ENCODE results near the gene MSL3B.

MSL3B gene

DNA sequence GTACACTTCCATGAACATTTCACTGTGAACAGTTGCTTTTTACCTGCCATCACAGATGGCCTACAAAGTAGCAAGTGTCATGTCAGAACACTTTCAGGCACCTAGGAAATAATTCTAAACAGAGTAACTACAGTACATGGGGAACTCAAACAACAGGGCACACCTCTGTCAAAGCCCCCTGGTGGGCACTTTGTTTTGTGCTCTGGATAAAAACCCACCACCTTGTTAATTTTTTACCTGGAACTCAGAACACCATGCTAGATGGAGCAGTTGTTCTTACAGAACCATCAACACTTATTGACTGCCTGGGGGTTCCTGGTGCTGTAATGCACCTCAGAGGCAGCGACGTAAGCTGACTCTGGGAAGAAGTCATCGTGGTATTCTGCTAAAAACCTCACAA, 2.3 kb downstream of the MSL3B start:
- no peak for DNase-seq
- no peaks in the 10 kb centered on the region for H3K9me3 ChIP-seq (ENCODE audit: control insufficient read depth, low read length, poor library complexity, severe bottlenecking)
- Mint-ChIP-seq H3K4me3 (no peak overlapping the region), H3K4me1 (peaks cover 6% of the 10 kb centered on the region), H3K27ac (no peak overlapping the region), H3K36me3 (ENCODE audit: low read depth) (peaks cover 5% of the 10 kb centered on the region), H3K27me3 (no peaks in the 10 kb centered on the region)
- no peak for ATAC-seq

DNA sequence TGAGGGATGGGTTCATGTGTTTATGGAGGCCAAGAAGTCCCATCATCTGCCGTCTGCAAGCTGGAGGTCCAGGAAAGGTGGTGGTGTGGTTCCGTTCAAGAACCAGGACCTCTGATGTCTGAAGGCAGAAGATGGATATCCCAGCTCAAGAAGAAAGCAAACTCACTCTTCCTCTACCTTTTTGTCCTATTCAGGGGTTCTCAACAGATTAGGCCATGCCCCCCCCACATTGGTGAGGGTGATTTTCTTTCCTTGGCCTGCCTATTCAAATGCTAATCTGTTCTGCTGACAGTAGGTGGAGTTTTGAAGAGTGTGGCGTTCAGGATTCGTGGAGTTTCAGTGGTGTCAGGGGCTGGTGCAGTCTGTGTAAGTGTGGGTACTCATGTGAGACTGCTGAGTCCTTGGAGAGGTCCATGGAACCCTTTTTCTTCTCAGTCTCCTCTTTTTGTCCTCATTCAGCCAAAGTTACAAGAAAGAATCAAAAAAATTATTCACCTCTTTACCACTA, 5.9 kb downstream of the MSL3B start:
- H3K27me3 Mint-ChIP-seq: no peaks in the 10 kb centered on the region
- no peak for ATAC-seq
- no peaks in the 10 kb centered on the region for H3K9me3 ChIP-seq (ENCODE audit: control insufficient read depth, low read length, poor library complexity, severe bottlenecking)
- peaks cover 3% of the 10 kb centered on the region for H3K4me1 Mint-ChIP-seq
- DNase-seq: no peak
- no peak overlapping the region for H3K27ac Mint-ChIP-seq
- no peak overlapping the region for H3K4me3 Mint-ChIP-seq
- H3K36me3 Mint-ChIP-seq (ENCODE audit: low read depth): peaks cover 2% of the 10 kb centered on the region

DNA sequence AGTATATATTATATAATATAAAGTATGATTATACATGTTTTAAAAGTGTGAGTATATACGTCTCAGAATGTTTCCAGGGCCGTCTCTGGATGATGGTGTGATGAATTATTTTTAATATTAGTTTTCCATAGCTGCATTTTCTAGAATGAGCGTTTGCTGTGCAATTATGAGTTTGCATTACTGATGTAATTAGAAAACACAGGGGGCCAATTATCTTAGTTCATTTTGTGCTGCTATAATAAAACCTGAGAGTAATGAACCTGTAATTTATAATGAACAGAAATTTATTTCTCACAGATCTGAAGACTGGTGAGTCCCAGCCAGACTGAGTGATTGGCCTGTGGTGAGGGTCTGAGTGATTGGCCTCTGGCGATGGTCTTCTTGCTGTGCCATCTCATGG, 9.9 kb downstream of the MSL3B start:
- Mint-ChIP-seq H3K4me1 (peaks cover 17% of the 10 kb centered on the region), H3K27ac (no peak overlapping the region), H3K36me3 (ENCODE audit: low read depth) (peaks cover 4% of the 10 kb centered on the region), H3K4me3 (no peak overlapping the region), H3K27me3 (peaks cover 8% of the 10 kb centered on the region)
- DNase-seq (no peak), ATAC-seq (no peak)
- no peaks in the 10 kb centered on the region for H3K9me3 ChIP-seq (ENCODE audit: control insufficient read depth, low read length, poor library complexity, severe bottlenecking)

DNA sequence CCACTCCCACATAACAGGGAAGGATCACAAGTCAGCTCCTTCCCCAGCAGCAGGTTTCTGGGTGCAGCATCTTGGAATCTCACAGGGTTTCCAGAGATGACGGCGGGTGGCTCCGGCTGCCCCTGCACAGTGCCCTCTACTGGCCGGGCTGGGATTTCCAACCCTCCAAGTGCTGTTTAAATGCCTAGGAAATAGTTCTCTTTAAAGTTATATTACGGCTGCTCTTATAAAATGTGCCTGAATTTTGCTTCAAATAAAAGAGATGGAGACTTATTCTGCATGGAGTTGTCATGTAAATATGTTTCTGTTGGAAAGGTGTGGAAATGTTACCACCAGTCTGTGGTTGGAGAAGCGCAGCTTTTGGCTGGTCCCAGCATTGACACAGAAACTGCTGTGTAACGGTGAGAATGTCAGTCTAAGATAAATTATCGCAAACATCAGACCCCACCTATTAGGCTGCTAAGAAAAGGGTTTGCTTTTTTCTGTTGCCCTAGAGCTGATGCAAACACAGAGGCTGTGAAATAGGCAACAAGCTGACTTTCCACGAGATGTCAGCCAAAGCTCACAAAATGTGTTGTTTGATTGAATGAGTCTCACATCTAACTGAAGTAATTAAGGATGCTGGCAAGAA, 10.6 kb downstream of the MSL3B start:
- H3K27me3 Mint-ChIP-seq: peaks cover 15% of the 10 kb centered on the region
- ATAC-seq (peak; percentile 24), DNase-seq (peak; percentile 27 to 51 (median 33))
- no peak overlapping the region for H3K4me3 Mint-ChIP-seq
- no peak overlapping the region for H3K27ac Mint-ChIP-seq
- peaks cover 4% of the 10 kb centered on the region for H3K36me3 Mint-ChIP-seq (ENCODE audit: low read depth)
- peaks cover 17% of the 10 kb centered on the region for H3K4me1 Mint-ChIP-seq
- no peaks in the 10 kb centered on the region for H3K9me3 ChIP-seq (ENCODE audit: control insufficient read depth, low read length, poor library complexity, severe bottlenecking)

DNA sequence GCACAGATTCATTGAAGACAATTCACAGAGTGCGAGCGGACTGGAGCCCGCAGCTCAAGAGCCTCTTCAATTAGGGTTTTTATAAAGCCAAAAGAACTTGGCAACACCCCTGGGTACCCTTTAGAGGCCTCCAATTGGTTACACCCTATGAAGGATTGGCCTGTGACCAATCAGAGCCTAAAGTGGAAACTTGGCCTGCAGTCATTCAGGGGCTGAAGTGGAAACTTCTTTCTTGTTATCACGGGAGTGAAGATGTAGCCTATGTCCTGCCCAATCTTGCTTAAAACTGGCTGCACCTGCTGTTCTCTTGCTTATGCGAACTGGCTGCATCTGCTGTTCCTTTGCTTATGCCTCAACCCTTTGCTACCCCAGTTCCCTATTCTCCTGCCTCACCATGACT, 12.0 kb downstream of the MSL3B start:
- ATAC-seq (no peak), DNase-seq (no peak)
- H3K4me1 Mint-ChIP-seq: peaks cover 20% of the 10 kb centered on the region
- no peak overlapping the region for H3K27ac Mint-ChIP-seq
- H3K36me3 Mint-ChIP-seq (ENCODE audit: low read depth): peaks cover 6% of the 10 kb centered on the region
- H3K4me3 Mint-ChIP-seq: no peak overlapping the region
- H3K9me3 ChIP-seq (ENCODE audit: control insufficient read depth, low read length, poor library complexity, severe bottlenecking): no peaks in the 10 kb centered on the region
- H3K27me3 Mint-ChIP-seq: peaks cover 23% of the 10 kb centered on the region

DNA sequence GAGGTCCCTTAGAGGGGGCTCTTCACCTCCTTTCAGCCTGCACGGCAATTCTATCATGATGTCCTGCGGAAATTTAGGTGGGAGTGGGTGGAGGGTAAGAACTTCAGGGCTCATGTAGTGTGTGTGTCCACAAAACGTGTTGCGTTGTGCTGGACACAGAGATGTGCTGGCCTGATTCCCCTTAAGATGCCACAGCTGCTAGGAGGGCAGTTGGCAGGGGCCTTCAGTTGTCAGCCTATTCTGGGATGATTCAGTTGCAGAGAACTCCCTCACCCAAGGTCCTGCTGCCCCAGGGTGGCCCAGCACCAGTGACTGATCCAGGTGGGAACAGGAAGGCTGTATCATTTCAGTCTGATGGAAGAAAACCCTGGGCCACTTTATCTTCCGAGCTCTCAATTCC, 12.8 kb downstream of the MSL3B start:
- Mint-ChIP-seq H3K27ac (no peak overlapping the region), H3K4me1 (peaks cover 20% of the 10 kb centered on the region), H3K27me3 (peaks cover 23% of the 10 kb centered on the region), H3K4me3 (peak overlapping the region; percentile 100), H3K36me3 (ENCODE audit: low read depth) (peaks cover 6% of the 10 kb centered on the region)
- H3K9me3 ChIP-seq (ENCODE audit: control insufficient read depth, low read length, poor library complexity, severe bottlenecking): no peaks in the 10 kb centered on the region
- no peak for DNase-seq
- no peak for ATAC-seq

DNA sequence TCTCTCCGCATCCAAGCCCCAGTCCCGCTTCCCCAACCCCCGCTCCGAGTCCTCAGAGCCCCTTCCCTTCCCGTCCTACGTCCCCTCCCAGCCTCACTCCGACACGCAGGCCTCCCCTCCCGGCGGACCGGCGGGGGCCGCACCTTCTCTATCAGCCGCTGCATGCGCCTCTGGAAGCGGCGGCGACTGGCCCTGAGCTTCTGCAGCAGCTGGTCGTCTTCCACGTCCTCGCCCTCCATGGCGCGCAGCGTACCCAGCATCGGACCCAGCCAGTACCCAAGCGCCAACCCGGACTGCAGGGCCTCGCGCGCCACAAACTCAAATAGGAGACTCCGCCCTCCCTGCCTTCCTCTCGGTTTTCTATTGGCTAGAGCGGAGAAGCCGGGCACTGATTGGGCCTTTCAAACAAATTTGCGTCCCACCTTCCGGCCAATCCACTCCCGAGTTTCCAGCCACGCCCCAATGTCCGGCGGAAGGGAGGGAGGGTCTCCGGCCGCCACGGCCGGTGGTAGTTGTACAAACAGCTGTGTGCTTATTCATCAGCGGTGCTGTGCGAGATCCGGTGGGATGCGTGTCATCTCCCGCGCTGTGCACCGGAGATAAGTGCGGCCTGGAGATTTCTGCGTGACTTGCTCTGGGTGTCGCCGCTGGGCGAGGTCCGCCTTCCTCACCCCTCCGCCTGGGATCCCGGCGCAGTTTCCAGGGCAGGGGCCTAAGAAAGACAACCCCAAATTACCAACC, 13.8 kb downstream of the MSL3B start, which contains the start of gene HJURP:
Gene HJURP, minus strand, starts transcription at position 295 of the 741 bp plus-strand sequence. Its CDS starts 35 bp downstream, at position 260.
- peak; percentile 97 for ATAC-seq
- Mint-ChIP-seq H3K27me3 (peaks cover 23% of the 10 kb centered on the region), H3K36me3 (ENCODE audit: low read depth) (peaks cover 5% of the 10 kb centered on the region), H3K4me3 (peak within 1 kb of the TSS; percentile 100), H3K4me1 (peaks cover 20% of the 10 kb centered on the region), H3K27ac (peak within 1 kb of the TSS; percentile 89)
- no peaks in the 10 kb centered on the region for H3K9me3 ChIP-seq (ENCODE audit: control insufficient read depth, low read length, poor library complexity, severe bottlenecking)
- peak; percentile 74 to 83 (median 78) for DNase-seq

DNA sequence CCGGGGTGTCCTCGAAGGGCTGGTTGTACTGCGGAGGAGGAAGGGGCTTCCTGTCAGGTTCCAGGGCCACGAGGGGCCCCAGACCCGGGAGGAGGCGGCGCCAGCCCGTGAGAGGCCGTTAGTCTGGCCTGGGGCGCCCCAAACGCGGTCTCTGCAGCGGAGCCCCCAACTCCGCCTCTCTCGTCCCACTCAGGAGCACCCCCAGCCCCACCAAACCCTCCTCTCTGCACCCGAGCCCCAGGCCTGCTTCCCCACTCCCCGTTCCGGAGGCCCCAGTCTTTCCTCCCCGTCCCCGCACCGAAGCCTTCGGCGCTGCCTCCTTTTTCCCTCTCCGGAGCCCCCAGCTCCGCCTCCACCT, 14.3 kb downstream of the MSL3B start:
- H3K4me3 Mint-ChIP-seq: peak overlapping the region; percentile 100
- peaks cover 20% of the 10 kb centered on the region for H3K4me1 Mint-ChIP-seq
- peak; percentile 1 for ATAC-seq
- H3K27ac Mint-ChIP-seq: peak overlapping the region; percentile 89
- no peak for DNase-seq
- H3K36me3 Mint-ChIP-seq (ENCODE audit: low read depth): peaks cover 5% of the 10 kb centered on the region
- no peaks in the 10 kb centered on the region for H3K9me3 ChIP-seq (ENCODE audit: control insufficient read depth, low read length, poor library complexity, severe bottlenecking)
- H3K27me3 Mint-ChIP-seq: peaks cover 23% of the 10 kb centered on the region

DNA sequence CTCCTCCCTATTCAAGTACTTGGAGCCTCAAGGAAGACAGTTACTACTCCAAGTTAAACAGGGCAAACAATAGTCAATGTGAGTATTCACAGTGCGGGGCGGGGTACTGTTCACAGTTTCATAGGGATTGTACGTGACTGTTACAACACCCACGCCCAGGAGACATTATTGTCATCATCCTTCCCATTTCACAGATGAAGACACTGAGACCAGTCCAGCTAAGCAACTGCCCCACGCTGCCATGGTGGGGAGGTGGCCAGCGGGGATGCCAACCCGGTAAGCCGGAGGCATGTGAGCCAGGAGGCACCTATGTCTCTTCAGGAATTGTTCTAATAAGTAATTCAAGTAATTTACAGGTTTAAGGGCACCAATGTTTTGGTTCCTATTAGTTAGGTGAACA, 14.8 kb downstream of the MSL3B start:
- DNase-seq (no peak), ATAC-seq (no peak)
- Mint-ChIP-seq H3K36me3 (ENCODE audit: low read depth) (peaks cover 8% of the 10 kb centered on the region), H3K27ac (no peak overlapping the region), H3K4me1 (peaks cover 22% of the 10 kb centered on the region), H3K27me3 (peaks cover 23% of the 10 kb centered on the region), H3K4me3 (peak overlapping the region; percentile 100)
- H3K9me3 ChIP-seq (ENCODE audit: control insufficient read depth, low read length, poor library complexity, severe bottlenecking): no peaks in the 10 kb centered on the region

DNA sequence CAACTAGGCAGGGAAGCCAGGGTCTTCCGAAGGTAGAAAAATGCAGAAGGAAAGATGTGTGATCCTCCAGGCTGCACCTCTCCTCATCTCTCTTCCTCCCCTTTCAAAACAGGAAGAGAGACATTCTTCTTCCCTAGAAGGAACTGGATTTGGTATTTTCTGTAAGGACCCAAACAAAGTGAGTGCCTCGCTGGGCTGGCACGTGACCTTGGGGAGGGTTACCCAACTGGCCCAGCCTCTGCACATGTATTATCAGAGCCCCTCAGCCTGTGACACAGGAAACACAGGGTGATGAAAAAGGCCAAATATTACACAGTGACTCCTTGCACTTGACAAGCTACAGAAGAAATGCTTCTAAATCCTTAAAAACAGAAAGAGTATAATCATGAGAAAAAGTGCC, 16.1 kb downstream of the MSL3B start:
- ATAC-seq (no peak), DNase-seq (no peak)
- Mint-ChIP-seq H3K4me1 (peaks cover 17% of the 10 kb centered on the region), H3K36me3 (ENCODE audit: low read depth) (peaks cover 9% of the 10 kb centered on the region), H3K4me3 (no peak overlapping the region), H3K27me3 (peaks cover 23% of the 10 kb centered on the region), H3K27ac (no peak overlapping the region)
- no peaks in the 10 kb centered on the region for H3K9me3 ChIP-seq (ENCODE audit: control insufficient read depth, low read length, poor library complexity, severe bottlenecking)

DNA sequence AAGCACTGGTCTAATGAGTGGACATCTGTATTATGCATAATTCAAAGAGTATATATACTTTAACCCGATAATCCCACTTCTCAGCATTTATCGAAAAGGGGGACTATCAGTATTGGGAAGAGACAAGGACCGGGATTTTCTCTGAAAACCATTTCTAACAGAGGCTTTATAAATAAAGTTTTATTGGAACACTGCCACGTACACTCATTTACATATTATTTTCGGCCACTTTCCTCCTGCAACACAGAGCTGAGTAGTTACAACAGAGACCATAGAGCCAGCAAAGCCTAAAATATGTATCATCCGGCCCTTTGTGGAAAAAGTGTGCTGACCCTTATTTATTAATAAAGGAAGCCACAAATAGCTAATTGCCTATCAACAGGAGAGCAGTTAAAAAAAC, 17.0 kb downstream of the MSL3B start:
- H3K27ac Mint-ChIP-seq: no peak overlapping the region
- H3K4me1 Mint-ChIP-seq: peaks cover 17% of the 10 kb centered on the region
- no peak for ATAC-seq
- peaks cover 23% of the 10 kb centered on the region for H3K27me3 Mint-ChIP-seq
- no peak for DNase-seq
- H3K36me3 Mint-ChIP-seq (ENCODE audit: low read depth): peaks cover 9% of the 10 kb centered on the region
- H3K9me3 ChIP-seq (ENCODE audit: control insufficient read depth, low read length, poor library complexity, severe bottlenecking): no peaks in the 10 kb centered on the region
- no peak overlapping the region for H3K4me3 Mint-ChIP-seq

DNA sequence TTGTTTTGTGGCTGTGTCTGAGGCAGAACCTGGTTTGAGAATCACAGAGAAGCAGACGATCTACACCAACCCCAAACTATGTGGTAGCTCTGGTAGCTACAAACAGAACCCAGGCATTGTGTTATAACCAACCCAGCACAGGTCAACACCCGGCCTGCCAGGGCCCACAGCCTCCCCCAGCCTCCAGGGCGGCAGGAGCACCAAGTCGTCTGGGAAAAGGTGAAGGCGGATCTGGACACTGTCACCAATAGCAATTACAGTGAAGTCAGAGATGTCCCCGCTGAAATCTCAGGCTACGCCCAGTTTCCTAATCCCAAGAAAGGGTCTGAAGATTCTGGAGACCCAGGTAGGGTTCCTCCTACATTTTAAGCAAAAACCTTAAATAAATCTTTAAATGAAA, 17.4 kb downstream of the MSL3B start:
- peaks cover 23% of the 10 kb centered on the region for H3K27me3 Mint-ChIP-seq
- ATAC-seq (no peak), DNase-seq (no peak)
- no peaks in the 10 kb centered on the region for H3K9me3 ChIP-seq (ENCODE audit: control insufficient read depth, low read length, poor library complexity, severe bottlenecking)
- H3K4me3 Mint-ChIP-seq: no peak overlapping the region
- no peak overlapping the region for H3K27ac Mint-ChIP-seq
- H3K36me3 Mint-ChIP-seq (ENCODE audit: low read depth): peaks cover 9% of the 10 kb centered on the region
- H3K4me1 Mint-ChIP-seq: peaks cover 15% of the 10 kb centered on the region

DNA sequence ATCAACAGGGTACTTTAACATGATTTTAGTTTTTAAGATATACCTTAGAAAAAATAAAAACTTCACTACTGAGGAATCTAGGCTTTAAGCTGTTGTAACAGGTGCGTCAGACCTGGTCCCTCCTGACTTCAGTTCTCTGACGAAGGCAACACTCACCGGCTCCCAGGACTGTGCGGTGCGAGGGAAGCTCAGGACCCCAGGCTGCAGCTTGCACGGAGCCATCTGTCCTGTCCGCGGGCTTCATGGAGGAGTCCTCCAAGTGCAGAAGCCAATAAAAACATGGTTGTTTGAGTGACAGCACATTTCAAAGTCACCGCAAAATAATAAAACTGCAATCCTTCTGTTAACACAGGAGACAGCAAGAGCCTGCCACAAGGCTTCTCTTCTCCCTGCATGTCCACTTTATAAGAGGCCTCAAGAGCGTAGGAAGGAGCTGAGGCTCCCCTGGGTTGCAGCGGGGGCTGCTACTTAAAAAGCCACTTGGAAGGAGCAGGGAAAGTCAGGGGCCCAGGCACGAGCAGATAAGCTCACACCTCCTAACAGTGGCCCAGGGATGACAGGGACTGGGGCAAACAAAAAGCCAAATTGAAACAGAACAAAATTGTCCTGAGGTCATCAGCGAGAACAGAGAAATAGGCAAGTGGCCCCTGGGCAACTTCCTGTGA, 18.4 kb downstream of the MSL3B start:
- Mint-ChIP-seq H3K4me1 (peaks cover 12% of the 10 kb centered on the region), H3K4me3 (no peak overlapping the region), H3K27me3 (peaks cover 23% of the 10 kb centered on the region), H3K27ac (no peak overlapping the region), H3K36me3 (ENCODE audit: low read depth) (peaks cover 9% of the 10 kb centered on the region)
- DNase-seq: no peak
- no peak for ATAC-seq
- no peaks in the 10 kb centered on the region for H3K9me3 ChIP-seq (ENCODE audit: control insufficient read depth, low read length, poor library complexity, severe bottlenecking)

Data from T-helper 17 cell (primary cell).